CD4-positive, alpha-beta T cell treated with Interleukin-17A for 4 hours (primary cell): ENCODE data around the gene FAM240B.

Experiments used
- DNase-seq: peaks from one replicate; pipeline ENCODE4 v3.0.0-alpha.2; 2020; ENCODE audit warnings: mixed read lengths

The FAM240B gene

GRCh38 chr9:38668791-38669466 is 51.0 kb downstream of the FAM240B start:
- no peak for DNase-seq

- no peak for DNase-seq
Measured at GRCh38 chr9:38662763-38663593, 57.0 kb downstream of the FAM240B start.

- DNase-seq, result no peak
Measured at GRCh38 chr9:38659538-38659937, 60.4 kb downstream of the FAM240B start.

GRCh38 chr9:38656896-38657295 is 63.0 kb downstream of the FAM240B start:
- no peak for DNase-seq

GRCh38 chr9:38652486-38652885 is 67.4 kb downstream of the FAM240B start:
- DNase-seq, result no peak

- DNase-seq, result no peak
Measured at GRCh38 chr9:38652044-38652443, 67.9 kb downstream of the FAM240B start.

- DNase-seq, result no peak
Measured at GRCh38 chr9:38651400-38652042, 68.4 kb downstream of the FAM240B start.

- DNase-seq, result no peak
Measured at GRCh38 chr9:38650564-38650963, 69.4 kb downstream of the FAM240B start.

- DNase-seq, result no peak
Measured at GRCh38 chr9:38649731-38650363, 70.1 kb downstream of the FAM240B start.

GRCh38 chr9:38644601-38645000 is 75.3 kb downstream of the FAM240B start:
- no peak for DNase-seq
